Gastrocnemius medialis (tissue), 4 donors: Measurements from ENCODE around the gene POLG.

Experiments
- CTCF ChIP-seq, 5 experiments: fragments of 450-650 bp in 3 of 5; fragments of 200-600 bp in 2 of 5; sonication (generic) in 2 of 5; IDR thresholded peaks in 4 of 5; conservative IDR thresholded peaks in 1 of 5; 1 replicate in 4 of 5; 2 replicates in 1 of 5; pipeline ENCODE4 v1.5.1; 2016 to 2019; ENCODE audit warnings: antibody characterized with exemption in 5 of 5, mild to moderate bottlenecking in 3 of 5, moderate library complexity in 3 of 5
- POLR2A ChIP-seq, 2 donors: fragments of 450-650 bp; IDR thresholded peaks; one replicate each; pipeline ENCODE4 v1.6.1; 2017; ENCODE audit warnings: antibody characterized with exemption in 2 of 2, mild to moderate bottlenecking in 2 of 2, moderate library complexity in 2 of 2

- TF ChIP-seq CTCF (IDR thresholded peaks at IDR 0.05 in 4 of 5, conservative IDR thresholded peaks at IDR 0.05 in 1 of 5) (no peak), POLR2A (IDR thresholded peaks at IDR 0.05) (no peak)
These were observed 29.7 kb upstream of the POLG start for GRCh38 chr15:89364341-89364740.
